HEK293 (cell line): ENCODE measurements around the gene COQ8B.

ENCODE experiments used
- CTCF ChIP-seq: fragments of 450-650 bp; formaldehyde crosslinking; IDR thresholded peaks from 2 replicates; pipeline ENCODE4 v1.5.1; 2016; ENCODE audit warnings: missing biosample characterization, missing genetic modification characterization
- GLIS2 ChIP-seq: fragments of 450-650 bp; formaldehyde crosslinking; IDR thresholded peaks from 2 replicates; pipeline ENCODE4 v1.5.1; 2016; ENCODE audit warnings: missing biosample characterization, missing genetic modification characterization
- ZBTB21 ChIP-seq: fragments of 450-650 bp; formaldehyde crosslinking; IDR thresholded peaks from 2 replicates; pipeline ENCODE4 v1.5.1; 2017; ENCODE audit warnings: missing biosample characterization, missing genetic modification characterization
- ZNF121 ChIP-seq: fragments of 450-650 bp; formaldehyde crosslinking; IDR thresholded peaks from 2 replicates; pipeline ENCODE4 v1.5.1; 2016; ENCODE audit warnings: missing biosample characterization, missing genetic modification characterization
- ZNF274 ChIP-seq, 2 experiments: fragments of 200-500 bp in 1 of 2; fragments of 450-650 bp in 1 of 2; sonication (Bioruptor generic) in 1 of 2; formaldehyde crosslinking in 1 of 2; IDR thresholded peaks; 2 replicates each; pipeline versions ENCODE4 v1.5.1 to v1.6.1; 2014 to 2016; ENCODE audit warnings: borderline replicate concordance in 1 of 2, inconsistent platforms in 1 of 2, low read length in 1 of 2, missing biosample characterization in 1 of 2, missing genetic modification characterization in 1 of 2
- ZNF76 ChIP-seq: fragments of 450-650 bp; formaldehyde crosslinking; IDR thresholded peaks from 2 replicates; pipeline ENCODE4; 2016; ENCODE audit warnings: low read depth, missing biosample characterization, missing genetic modification characterization, borderline replicate concordance

DNA sequence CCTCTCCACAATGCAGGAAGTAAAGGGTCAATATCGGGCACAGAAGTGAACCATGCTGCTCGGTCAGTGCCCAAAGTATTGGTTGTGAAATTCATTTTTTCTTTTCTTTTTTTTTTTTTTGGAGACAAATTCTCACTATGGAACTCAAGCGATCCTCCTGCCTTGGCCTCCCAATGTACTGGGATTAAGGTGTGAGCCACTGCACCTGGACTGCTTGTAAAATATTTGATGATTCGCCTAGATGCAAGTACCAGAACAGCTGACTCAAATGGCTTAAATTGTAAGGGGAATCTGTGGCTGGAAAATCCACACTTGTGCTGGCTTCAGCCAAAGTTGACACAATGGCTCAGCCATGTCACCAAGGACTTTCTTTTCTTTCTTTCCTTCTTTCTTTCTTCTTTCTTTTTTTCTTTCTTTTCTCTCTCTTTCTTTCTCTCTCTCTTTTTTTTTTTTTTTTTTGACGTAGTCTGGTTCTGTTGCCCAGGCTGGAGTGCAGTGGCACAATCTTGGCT is 69.9 kb downstream of the COQ8B start:
- TF ChIP-seq ZNF274 (IDR thresholded peaks at IDR 0.05; ENCODE audit: low read length): no peak
- TF ChIP-seq ZNF274 (tag by site-specific recombination; IDR thresholded peaks at IDR 0.05; ENCODE audit: borderline replicate concordance): no peak
- TF ChIP-seq CTCF (tag by site-specific recombination): no peak
- no peak for TF ChIP-seq ZNF121 (tag by site-specific recombination)
- TF ChIP-seq ZBTB21 (tag by site-specific recombination): no peak
- TF ChIP-seq ZNF76 (tag by site-specific recombination): no peak
- TF ChIP-seq GLIS2 (tag by site-specific recombination): no peak
